ENCODE results near the gene EFHD2.

EFHD2 gene

GRCh38 chr1:15386164-15386749 lies 23.4 kb upstream of the EFHD2 start:
- Histone ChIP-seq H3K9me3 (ENCODE audit: control insufficient read depth, insufficient read depth, low read depth, low read length) (no peaks in the 10 kb centered on the region), H3K4me1 (ENCODE audit: control insufficient read depth, insufficient read depth, low read length) (no peaks in the 10 kb centered on the region), H3K27ac (ENCODE audit: extremely low read depth, low read depth, low read length) (no peak overlapping the region), H3K36me3 (ENCODE audit: control insufficient read depth in 2 of 2, insufficient read depth in 1 of 2, low read length in 2 of 2) (no peaks in the 10 kb centered on the region), H3K4me3 (ENCODE audit: low read depth, low read length) (no peak overlapping the region)
- ChIA-PET POLR2A (no interaction called here), CTCF (interaction anchor here (1.4 kb wide), 1 partner anchor 63 kb away, joined by 5 read pairs; no protein-coding TSS in a partner anchor)
- TF ChIP-seq, protein P1, sequence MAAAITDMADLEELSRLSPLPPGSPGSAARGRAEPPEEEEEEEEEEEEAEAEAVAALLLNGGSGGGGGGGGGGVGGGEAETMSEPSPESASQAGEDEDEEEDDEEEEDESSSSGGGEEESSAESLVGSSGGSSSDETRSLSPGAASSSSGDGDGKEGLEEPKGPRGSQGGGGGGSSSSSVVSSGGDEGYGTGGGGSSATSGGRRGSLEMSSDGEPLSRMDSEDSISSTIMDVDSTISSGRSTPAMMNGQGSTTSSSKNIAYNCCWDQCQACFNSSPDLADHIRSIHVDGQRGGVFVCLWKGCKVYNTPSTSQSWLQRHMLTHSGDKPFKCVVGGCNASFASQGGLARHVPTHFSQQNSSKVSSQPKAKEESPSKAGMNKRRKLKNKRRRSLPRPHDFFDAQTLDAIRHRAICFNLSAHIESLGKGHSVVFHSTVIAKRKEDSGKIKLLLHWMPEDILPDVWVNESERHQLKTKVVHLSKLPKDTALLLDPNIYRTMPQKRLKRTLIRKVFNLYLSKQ (tag by site-specific recombination; IDR thresholded peaks at IDR 0.05; ENCODE audit: borderline replicate concordance), result no peak
- TF ChIP-seq, protein P2, sequence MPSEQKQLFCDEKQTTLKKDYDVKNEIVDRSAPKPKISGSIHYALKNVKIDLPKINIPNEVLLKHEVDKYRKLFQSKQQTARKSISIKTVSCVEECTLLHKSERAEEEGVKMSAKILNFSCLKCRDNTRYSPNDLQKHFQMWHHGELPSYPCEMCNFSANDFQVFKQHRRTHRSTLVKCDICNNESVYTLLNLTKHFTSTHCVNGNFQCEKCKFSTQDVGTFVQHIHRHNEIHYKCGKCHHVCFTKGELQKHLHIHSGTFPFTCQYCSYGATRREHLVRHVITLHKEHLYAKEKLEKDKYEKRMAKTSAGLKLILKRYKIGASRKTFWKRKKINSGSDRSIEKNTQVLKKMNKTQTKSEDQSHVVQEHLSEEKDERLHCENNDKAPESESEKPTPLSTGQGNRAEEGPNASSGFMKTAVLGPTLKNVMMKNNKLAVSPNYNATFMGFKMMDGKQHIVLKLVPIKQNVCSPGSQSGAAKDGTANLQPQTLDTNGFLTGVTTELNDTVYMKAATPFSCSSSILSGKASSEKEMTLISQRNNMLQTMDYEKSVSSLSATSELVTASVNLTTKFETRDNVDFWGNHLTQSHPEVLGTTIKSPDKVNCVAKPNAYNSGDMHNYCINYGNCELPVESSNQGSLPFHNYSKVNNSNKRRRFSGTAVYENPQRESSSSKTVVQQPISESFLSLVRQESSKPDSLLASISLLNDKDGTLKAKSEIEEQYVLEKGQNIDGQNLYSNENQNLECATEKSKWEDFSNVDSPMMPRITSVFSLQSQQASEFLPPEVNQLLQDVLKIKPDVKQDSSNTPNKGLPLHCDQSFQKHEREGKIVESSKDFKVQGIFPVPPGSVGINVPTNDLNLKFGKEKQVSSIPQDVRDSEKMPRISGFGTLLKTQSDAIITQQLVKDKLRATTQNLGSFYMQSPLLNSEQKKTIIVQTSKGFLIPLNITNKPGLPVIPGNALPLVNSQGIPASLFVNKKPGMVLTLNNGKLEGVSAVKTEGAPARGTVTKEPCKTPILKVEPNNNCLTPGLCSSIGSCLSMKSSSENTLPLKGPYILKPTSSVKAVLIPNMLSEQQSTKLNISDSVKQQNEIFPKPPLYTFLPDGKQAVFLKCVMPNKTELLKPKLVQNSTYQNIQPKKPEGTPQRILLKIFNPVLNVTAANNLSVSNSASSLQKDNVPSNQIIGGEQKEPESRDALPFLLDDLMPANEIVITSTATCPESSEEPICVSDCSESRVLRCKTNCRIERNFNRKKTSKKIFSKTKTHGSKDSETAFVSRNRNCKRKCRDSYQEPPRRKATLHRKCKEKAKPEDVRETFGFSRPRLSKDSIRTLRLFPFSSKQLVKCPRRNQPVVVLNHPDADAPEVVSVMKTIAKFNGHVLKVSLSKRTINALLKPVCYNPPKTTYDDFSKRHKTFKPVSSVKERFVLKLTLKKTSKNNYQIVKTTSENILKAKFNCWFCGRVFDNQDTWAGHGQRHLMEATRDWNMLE (tag by site-specific recombination; conservative IDR thresholded peaks at IDR 0.05; ENCODE audit: low read depth), result no peak
- TF ChIP-seq, protein P3, sequence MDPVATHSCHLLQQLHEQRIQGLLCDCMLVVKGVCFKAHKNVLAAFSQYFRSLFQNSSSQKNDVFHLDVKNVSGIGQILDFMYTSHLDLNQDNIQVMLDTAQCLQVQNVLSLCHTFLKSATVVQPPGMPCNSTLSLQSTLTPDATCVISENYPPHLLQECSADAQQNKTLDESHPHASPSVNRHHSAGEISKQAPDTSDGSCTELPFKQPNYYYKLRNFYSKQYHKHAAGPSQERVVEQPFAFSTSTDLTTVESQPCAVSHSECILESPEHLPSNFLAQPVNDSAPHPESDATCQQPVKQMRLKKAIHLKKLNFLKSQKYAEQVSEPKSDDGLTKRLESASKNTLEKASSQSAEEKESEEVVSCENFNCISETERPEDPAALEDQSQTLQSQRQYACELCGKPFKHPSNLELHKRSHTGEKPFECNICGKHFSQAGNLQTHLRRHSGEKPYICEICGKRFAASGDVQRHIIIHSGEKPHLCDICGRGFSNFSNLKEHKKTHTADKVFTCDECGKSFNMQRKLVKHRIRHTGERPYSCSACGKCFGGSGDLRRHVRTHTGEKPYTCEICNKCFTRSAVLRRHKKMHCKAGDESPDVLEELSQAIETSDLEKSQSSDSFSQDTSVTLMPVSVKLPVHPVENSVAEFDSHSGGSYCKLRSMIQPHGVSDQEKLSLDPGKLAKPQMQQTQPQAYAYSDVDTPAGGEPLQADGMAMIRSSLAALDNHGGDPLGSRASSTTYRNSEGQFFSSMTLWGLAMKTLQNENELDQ (tag by site-specific recombination; IDR thresholded peaks at IDR 0.05; ENCODE audit: low read depth), result no peak
- TF ChIP-seq ZNF629 (tag by site-specific recombination; IDR thresholded peaks at IDR 0.05) (no peak), ZNF404 (tag by site-specific recombination; IDR thresholded peaks at IDR 0.05) (no peak), MZF1 (tag by site-specific recombination; IDR thresholded peaks at IDR 0.05; ENCODE audit: borderline replicate concordance) (no peak), GFI1B (tag by site-specific recombination; IDR thresholded peaks at IDR 0.05) (no peak), OSR2 (tag by site-specific recombination; IDR thresholded peaks at IDR 0.05) (no peak), ZBTB1 (tag by site-specific recombination; IDR thresholded peaks at IDR 0.05) (no peak), ZEB2 (tag by site-specific recombination; IDR thresholded peaks at IDR 0.05) (no peak), ZNF510 (tag by site-specific recombination; IDR thresholded peaks at IDR 0.05; ENCODE audit: insufficient replicate concordance) (no peak), BCL11B (tag by site-specific recombination; IDR thresholded peaks at IDR 0.05; ENCODE audit: low read depth) (no peak)

DNA sequence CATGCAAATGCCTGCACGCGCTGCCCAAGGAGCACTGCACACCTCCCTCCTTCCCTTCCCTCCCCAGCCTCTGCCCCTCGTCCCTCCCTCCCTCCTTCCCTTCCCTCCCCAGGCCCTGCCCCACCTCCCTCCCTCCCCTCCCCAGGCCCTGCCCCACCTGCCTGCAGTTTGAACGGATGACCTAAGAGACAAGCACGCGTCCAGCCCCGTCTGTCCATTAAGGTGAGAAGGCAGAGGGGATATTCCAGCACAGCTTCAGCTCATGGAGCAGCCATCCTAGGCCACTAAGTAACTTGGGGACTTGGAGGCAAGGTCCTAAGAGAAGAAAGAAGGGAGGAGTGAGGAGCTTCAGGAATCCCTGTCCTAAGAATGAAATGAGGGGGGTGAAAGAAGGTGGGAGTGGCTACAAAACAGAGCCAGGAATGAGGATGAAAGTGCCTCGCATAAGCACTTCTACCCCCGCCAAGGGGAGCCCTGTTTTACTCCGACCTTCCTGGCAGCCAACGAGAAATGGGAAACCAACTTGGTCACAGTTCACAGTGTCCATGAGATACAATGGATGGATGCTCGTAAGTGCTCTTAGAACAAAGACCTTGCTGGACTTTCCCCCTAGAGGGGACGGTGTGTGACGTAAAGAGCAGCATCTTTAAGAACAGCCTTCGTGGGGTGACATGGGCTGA lies 21.3 kb upstream of the EFHD2 start:
- H3K4me3 ChIP-seq (ENCODE audit: low read depth, low read length), result no peak overlapping the region
- no peak overlapping the region for H3K27ac ChIP-seq (ENCODE audit: extremely low read depth, low read depth, low read length)
- no peaks in the 10 kb centered on the region for H3K9me3 ChIP-seq (ENCODE audit: control insufficient read depth, insufficient read depth, low read depth, low read length)
- H3K4me1 ChIP-seq (ENCODE audit: control insufficient read depth, insufficient read depth, low read length), result no peaks in the 10 kb centered on the region
- ChIA-PET CTCF (interaction anchor here (0.7 to 1.2 kb wide), 3 partner anchors 11 to 281 kb away, joined by 3 read pairs; no protein-coding TSS in a partner anchor), POLR2A (interaction anchor here (0.7 kb wide), 1 partner anchor 1495 kb away, joined by 3 read pairs; no protein-coding TSS in a partner anchor)
- no peaks in the 10 kb centered on the region for H3K36me3 ChIP-seq (ENCODE audit: control insufficient read depth in 2 of 2, insufficient read depth in 1 of 2, low read length in 2 of 2)
- TF ChIP-seq ZFP37 (tag by site-specific recombination; IDR thresholded peaks at IDR 0.05) (no peak), ZNF776 (tag by site-specific recombination; IDR thresholded peaks at IDR 0.05; ENCODE audit: borderline replicate concordance) (no peak), SP3 (tag by site-specific recombination; IDR thresholded peaks at IDR 0.05) (no peak), ZBTB8A (tag by site-specific recombination; IDR thresholded peaks at IDR 0.05) (no peak), ZNF426 (tag by site-specific recombination; IDR thresholded peaks at IDR 0.05) (no peak), ZNF138 (tag by site-specific recombination; IDR thresholded peaks at IDR 0.05; ENCODE audit: borderline replicate concordance) (no peak), ZBTB20 (tag by site-specific recombination; IDR thresholded peaks at IDR 0.05) (no peak), MYNN (tag by site-specific recombination; IDR thresholded peaks at IDR 0.05; ENCODE audit: borderline replicate concordance) (no peak), HOXC10 (CRISPR knock-in tag; IDR thresholded peaks at IDR 0.05) (no peak)
- TF ChIP-seq, protein P4, sequence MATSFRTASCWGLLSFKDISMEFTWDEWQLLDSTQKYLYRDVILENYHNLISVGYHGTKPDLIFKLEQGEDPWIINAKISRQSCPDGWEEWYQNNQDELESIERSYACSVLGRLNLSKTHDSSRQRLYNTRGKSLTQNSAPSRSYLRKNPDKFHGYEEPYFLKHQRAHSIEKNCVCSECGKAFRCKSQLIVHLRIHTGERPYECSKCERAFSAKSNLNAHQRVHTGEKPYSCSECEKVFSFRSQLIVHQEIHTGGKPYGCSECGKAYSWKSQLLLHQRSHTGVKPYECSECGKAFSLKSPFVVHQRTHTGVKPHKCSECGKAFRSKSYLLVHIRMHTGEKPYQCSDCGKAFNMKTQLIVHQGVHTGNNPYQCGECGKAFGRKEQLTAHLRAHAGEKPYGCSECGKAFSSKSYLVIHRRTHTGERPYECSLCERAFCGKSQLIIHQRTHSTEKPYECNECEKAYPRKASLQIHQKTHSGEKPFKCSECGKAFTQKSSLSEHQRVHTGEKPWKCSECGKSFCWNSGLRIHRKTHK (tag by site-specific recombination; IDR thresholded peaks at IDR 0.05), result no peak

All from HEK293 (cell line).